Liver (tissue), 9 donors: ENCODE measurements around the gene TRIO. TPM values are rescaled to one million over a fixed set of nuclear protein-coding genes. Genes with fewer than 3 reads are reported as not detected.

Experiments
- DNase-seq: peaks from one replicate; pipeline ENCODE4 v3.0.0-alpha.2; 2017; ENCODE audit warnings: low spot score
- H3K27ac ChIP-seq, 2 donors: one replicate each; pipeline ENCODE4 v1.7.0; 2013; ENCODE audit warnings: inconsistent platforms in 2 of 2, low read length in 2 of 2, control low read depth in 1 of 2, low read depth in 1 of 2, mild to moderate bottlenecking in 1 of 2
- H3K27me3 ChIP-seq, 4 donors: one replicate each; pipeline versions ENCODE4 v1.6.1 to v1.7.0; 2013; ENCODE audit warnings: low read length in 3 of 4, inconsistent platforms in 1 of 4, mild to moderate bottlenecking in 1 of 4, moderate library complexity in 1 of 4; ENCODE audit not compliant: control insufficient read depth in 4 of 4, insufficient read depth in 4 of 4
- H3K36me3 ChIP-seq, 4 donors: one replicate each; pipeline versions ENCODE4 v1.6.1 to v1.7.0; 2013; ENCODE audit warnings: low read length in 3 of 4, mild to moderate bottlenecking in 3 of 4, low read depth in 1 of 4, moderate library complexity in 1 of 4; ENCODE audit not compliant: control insufficient read depth in 4 of 4, insufficient read depth in 3 of 4
- H3K4me1 ChIP-seq, 4 donors: one replicate each; pipeline versions ENCODE4 v1.6.1 to v1.7.0; 2013; ENCODE audit warnings: low read length in 3 of 4, mild to moderate bottlenecking in 3 of 4, moderate library complexity in 1 of 4; ENCODE audit not compliant: control insufficient read depth in 4 of 4, insufficient read depth in 4 of 4
- H3K4me3 ChIP-seq, 3 donors: one replicate each; pipeline versions ENCODE4 v1.6.1 to v1.7.0; 2013; ENCODE audit warnings: low read length in 3 of 3, control low read depth in 1 of 3, low read depth in 1 of 3, mild to moderate bottlenecking in 1 of 3
- H3K9ac ChIP-seq, 2 donors: one replicate each; pipeline ENCODE4 v1.7.0; 2013; ENCODE audit warnings: low read length in 2 of 2, mild to moderate bottlenecking in 2 of 2, moderate library complexity in 2 of 2, control low read depth in 1 of 2, low read depth in 1 of 2
- H3K9me3 ChIP-seq, 4 donors: one replicate each; pipeline versions ENCODE4 v1.6.1 to v1.7.0; 2013; ENCODE audit warnings: low read length in 3 of 4; ENCODE audit not compliant: control insufficient read depth in 4 of 4
- EGR1 ChIP-seq, 2 donors: IDR thresholded peaks; 2 replicates each; pipeline ENCODE4 v1.6.1; 2016 to 2018; ENCODE audit warnings: antibody characterized with exemption in 2 of 2, low read depth in 2 of 2
- FOXA1 ChIP-seq: IDR thresholded peaks from 2 replicates; pipeline ENCODE4 v1.6.1; 2016; ENCODE audit warnings: antibody characterized with exemption
- FOXA2 ChIP-seq: IDR thresholded peaks from 2 replicates; pipeline ENCODE4 v1.6.1; 2016; ENCODE audit warnings: antibody characterized with exemption
- GABPA ChIP-seq, 2 donors: IDR thresholded peaks in 1 of 2; conservative IDR thresholded peaks in 1 of 2; 2 replicates each; pipeline ENCODE4 v1.6.1; 2016; ENCODE audit warnings: antibody characterized with exemption in 2 of 2, mild to moderate bottlenecking in 1 of 2, moderate library complexity in 1 of 2
- HNF4A ChIP-seq, 2 donors: conservative IDR thresholded peaks; 2 replicates each; pipeline ENCODE4 v1.6.1; 2016; ENCODE audit warnings: antibody characterized with exemption in 2 of 2, mild to moderate bottlenecking in 2 of 2
- HNF4G ChIP-seq: IDR thresholded peaks from 2 replicates; pipeline ENCODE4 v1.6.1; 2016; ENCODE audit warnings: antibody characterized with exemption
- NR2F2 ChIP-seq: IDR thresholded peaks from 2 replicates; pipeline ENCODE4 v1.6.1; 2016; ENCODE audit warnings: antibody characterized with exemption
- RAD21 ChIP-seq, 2 donors: IDR thresholded peaks; 2 replicates each; pipeline ENCODE4 v1.6.1; 2016; ENCODE audit warnings: antibody characterized with exemption in 2 of 2, mild to moderate bottlenecking in 2 of 2
- SP1 ChIP-seq: IDR thresholded peaks from 2 replicates; pipeline ENCODE4 v1.6.1; 2018; ENCODE audit warnings: antibody characterized with exemption, mild to moderate bottlenecking
- WGBS: extraction: QIAGEN DNeasy Blood & Tissue Kit; methylation state at CpG from one replicate; pipeline ENCODE4 v1.1.7; 2013; 5-methylcytosine and 5-hydroxymethylcytosine counted together
- polyA plus RNA-seq, 2 donors: library from polyadenylated mRNA; stranded (reverse) in 1 of 2; unstranded in 1 of 2; fragments of 200-250 nt in 1 of 2; fragments of >200 nt in 1 of 2; fragmentation: Nextera tagmentation in 1 of 2; extraction: Ambion mirVana in 1 of 2; gene quantifications; one replicate each; pipeline versions ENCODE4 v1.2.1 to v1.2.3, GENCODE V29; 2013 to 2015
- total RNA-seq, 2 donors: library from RNA; depleted of rRNA; stranded (reverse); fragments of >200 nt; gene quantifications; one replicate each; pipeline ENCODE4 v1.2.3, GENCODE V29; 2014
- TF ChIP-seq, protein P1 (sequence below): IDR thresholded peaks from 2 replicates; pipeline ENCODE4 v1.6.1; 2016; ENCODE audit warnings: antibody characterized with exemption
- TF ChIP-seq, protein P2 (sequence below): IDR thresholded peaks from 2 replicates; pipeline ENCODE4 v1.6.1; 2016; ENCODE audit warnings: antibody characterized with exemption
- TF ChIP-seq, protein P3 (sequence below): IDR thresholded peaks from 2 replicates; pipeline ENCODE4 v1.6.1; 2016; ENCODE audit warnings: antibody characterized with exemption, mild to moderate bottlenecking
- TF ChIP-seq, protein P4 (sequence below): IDR thresholded peaks from 2 replicates; pipeline ENCODE4 v1.6.1; 2016; ENCODE audit warnings: antibody characterized with exemption
- donor health status: healthy.
- donor health status: healthy.
- donor health status: healthy.
- donor health status: healthy.
- donor health status: healthy.

Gene TRIO
- total and polyA plus RNA-seq, 4 donors, result 8.5 to 86.2 (median 16.0) TPM

DNA sequence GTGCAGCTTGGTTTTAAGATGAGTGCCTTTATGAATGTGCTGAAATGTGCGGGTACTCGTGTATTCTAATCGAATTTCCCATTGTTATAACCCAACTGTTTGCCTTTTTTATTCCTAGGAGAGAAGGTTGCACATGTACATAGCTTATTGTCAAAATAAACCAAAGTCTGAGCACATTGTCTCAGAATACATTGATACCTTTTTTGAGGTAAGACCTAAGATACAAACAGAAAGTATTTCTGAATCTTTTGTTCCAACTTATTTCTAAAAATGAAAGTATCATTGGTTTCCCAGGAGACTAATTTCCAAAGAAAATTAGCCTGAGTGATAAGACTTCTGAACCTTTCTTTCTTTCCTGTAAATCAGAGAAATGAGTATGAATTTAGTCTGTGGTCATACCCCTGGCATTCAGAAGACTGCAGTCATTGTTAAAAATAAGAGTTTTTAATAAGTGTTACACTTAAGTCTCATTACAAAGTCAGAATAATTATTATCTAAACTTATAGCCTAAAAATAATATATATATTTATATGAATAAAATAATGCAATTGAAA lies 336.1 kb downstream of the TRIO start:
- Histone ChIP-seq H3K4me1 (no peaks in the 10 kb centered on the region), H3K36me3 (peaks cover 5 to 71% (median 49%) of the 10 kb centered on the region in 4 donors), H3K4me3 (no peak overlapping the region), H3K9me3 (no peaks in the 10 kb centered on the region), H3K27ac (no peak overlapping the region), H3K9ac (no peak overlapping the region), H3K27me3 (no peaks in the 10 kb centered on the region)
- DNase-seq, result no peak
- 97% methylated on average over 3 of the region's 3 CpGs for WGBS
- TF ChIP-seq FOXA1 (no peak), GABPA (IDR thresholded peaks at IDR 0.05 in 1 of 2, conservative IDR thresholded peaks at IDR 0.05 in 1 of 2) (no peak), HNF4A (conservative IDR thresholded peaks at IDR 0.05) (no peak)
- TF ChIP-seq, protein P1, sequence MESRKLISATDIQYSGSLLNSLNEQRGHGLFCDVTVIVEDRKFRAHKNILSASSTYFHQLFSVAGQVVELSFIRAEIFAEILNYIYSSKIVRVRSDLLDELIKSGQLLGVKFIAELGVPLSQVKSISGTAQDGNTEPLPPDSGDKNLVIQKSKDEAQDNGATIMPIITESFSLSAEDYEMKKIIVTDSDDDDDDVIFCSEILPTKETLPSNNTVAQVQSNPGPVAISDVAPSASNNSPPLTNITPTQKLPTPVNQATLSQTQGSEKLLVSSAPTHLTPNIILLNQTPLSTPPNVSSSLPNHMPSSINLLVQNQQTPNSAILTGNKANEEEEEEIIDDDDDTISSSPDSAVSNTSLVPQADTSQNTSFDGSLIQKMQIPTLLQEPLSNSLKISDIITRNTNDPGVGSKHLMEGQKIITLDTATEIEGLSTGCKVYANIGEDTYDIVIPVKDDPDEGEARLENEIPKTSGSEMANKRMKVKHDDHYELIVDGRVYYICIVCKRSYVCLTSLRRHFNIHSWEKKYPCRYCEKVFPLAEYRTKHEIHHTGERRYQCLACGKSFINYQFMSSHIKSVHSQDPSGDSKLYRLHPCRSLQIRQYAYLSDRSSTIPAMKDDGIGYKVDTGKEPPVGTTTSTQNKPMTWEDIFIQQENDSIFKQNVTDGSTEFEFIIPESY, result no peak
- TF ChIP-seq, protein P2, sequence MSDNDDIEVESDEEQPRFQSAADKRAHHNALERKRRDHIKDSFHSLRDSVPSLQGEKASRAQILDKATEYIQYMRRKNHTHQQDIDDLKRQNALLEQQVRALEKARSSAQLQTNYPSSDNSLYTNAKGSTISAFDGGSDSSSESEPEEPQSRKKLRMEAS, result no peak

DNA sequence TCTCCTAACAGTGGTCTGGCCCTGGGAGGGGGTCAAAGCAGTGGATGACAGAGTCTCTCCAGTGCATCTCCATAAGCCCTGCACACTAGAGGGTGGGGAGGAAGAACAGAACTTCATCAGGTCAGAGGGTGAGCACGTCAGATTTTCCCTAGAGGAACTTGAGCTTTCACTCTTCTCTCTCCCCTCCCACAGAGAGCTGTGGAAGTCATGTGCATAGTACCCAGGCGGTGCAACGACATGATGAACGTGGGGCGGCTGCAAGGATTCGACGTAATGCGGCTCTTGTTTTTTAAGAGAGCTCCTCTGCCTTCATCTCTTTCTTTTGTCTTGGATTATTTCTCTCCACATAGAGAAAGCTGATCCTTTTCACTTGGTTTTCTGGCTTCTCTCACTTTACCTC lies 338.2 kb downstream of the TRIO start:
- Histone ChIP-seq H3K9ac (no peak overlapping the region), H3K27me3 (no peaks in the 10 kb centered on the region), H3K36me3 (peaks cover 8 to 70% (median 45%) of the 10 kb centered on the region in 4 donors), H3K4me1 (no peaks in the 10 kb centered on the region), H3K9me3 (no peaks in the 10 kb centered on the region), H3K4me3 (no peak overlapping the region), H3K27ac (no peak overlapping the region)
- TF ChIP-seq HNF4G (no peak), EGR1 (IDR thresholded peaks at IDR 0.05; ENCODE audit: low read depth in 2 of 2) (no peak), FOXA2 (no peak), FOXA1 (no peak), SP1 (no peak), RAD21 (IDR thresholded peaks at IDR 0.05) (no peak)
- TF ChIP-seq, protein P1, result no peak
- DNase-seq, result no peak
- 93% methylated on average over 8 of the region's 8 CpGs for WGBS

DNA sequence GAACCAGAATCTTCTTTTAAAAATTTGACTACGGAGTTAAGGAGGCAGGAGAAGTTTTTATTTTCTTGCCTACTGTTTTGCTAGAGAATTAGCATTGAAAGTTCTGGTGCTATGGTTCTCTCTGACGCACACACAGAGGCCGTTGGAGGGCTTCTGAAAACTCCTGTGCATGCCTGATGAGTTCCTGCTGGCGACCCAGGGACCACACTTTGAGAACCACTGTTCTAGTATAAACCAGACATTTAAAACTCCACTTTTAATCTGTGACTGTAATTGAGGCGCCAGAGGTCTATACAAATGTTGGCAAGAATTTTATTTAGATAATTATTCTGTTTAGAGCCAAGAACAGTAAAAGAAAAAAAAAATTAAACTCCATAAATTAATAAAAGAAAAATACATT lies 338.9 kb downstream of the TRIO start:
- no peak overlapping the region for H3K9ac ChIP-seq
- H3K27me3 ChIP-seq, result no peaks in the 10 kb centered on the region
- DNase-seq, result no peak
- H3K36me3 ChIP-seq, result peaks cover 8 to 70% (median 42%) of the 10 kb centered on the region in 4 donors
- H3K9me3 ChIP-seq, result no peaks in the 10 kb centered on the region
- TF ChIP-seq FOXA1 (no peak), EGR1 (IDR thresholded peaks at IDR 0.05; ENCODE audit: low read depth in 2 of 2) (no peak), HNF4G (no peak), NR2F2 (no peak)
- TF ChIP-seq, protein P3, sequence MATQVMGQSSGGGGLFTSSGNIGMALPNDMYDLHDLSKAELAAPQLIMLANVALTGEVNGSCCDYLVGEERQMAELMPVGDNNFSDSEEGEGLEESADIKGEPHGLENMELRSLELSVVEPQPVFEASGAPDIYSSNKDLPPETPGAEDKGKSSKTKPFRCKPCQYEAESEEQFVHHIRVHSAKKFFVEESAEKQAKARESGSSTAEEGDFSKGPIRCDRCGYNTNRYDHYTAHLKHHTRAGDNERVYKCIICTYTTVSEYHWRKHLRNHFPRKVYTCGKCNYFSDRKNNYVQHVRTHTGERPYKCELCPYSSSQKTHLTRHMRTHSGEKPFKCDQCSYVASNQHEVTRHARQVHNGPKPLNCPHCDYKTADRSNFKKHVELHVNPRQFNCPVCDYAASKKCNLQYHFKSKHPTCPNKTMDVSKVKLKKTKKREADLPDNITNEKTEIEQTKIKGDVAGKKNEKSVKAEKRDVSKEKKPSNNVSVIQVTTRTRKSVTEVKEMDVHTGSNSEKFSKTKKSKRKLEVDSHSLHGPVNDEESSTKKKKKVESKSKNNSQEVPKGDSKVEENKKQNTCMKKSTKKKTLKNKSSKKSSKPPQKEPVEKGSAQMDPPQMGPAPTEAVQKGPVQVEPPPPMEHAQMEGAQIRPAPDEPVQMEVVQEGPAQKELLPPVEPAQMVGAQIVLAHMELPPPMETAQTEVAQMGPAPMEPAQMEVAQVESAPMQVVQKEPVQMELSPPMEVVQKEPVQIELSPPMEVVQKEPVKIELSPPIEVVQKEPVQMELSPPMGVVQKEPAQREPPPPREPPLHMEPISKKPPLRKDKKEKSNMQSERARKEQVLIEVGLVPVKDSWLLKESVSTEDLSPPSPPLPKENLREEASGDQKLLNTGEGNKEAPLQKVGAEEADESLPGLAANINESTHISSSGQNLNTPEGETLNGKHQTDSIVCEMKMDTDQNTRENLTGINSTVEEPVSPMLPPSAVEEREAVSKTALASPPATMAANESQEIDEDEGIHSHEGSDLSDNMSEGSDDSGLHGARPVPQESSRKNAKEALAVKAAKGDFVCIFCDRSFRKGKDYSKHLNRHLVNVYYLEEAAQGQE, result no peak
- TF ChIP-seq, protein P4, sequence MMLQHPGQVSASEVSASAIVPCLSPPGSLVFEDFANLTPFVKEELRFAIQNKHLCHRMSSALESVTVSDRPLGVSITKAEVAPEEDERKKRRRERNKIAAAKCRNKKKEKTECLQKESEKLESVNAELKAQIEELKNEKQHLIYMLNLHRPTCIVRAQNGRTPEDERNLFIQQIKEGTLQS, result no peak
- H3K4me1 ChIP-seq, result no peaks in the 10 kb centered on the region
- H3K27ac ChIP-seq, result no peak overlapping the region
- H3K4me3 ChIP-seq, result no peak overlapping the region
- 89% methylated on average over 5 of the region's 5 CpGs for WGBS
